Measurements from ENCODE around the gene FHIT.

The FHIT gene

GRCh38 chr3:60133269-60134162 lies 1117.7 kb downstream of the FHIT start:
- H3K27ac ChIP-seq: no peak overlapping the region

GRCh38 chr3:60131618-60132017 lies 1119.6 kb downstream of the FHIT start:
- H3K9me3 ChIP-seq (ENCODE audit: control insufficient read depth, low read length): no peaks in the 10 kb centered on the region
- H2AFZ ChIP-seq: no peak overlapping the region
- no peaks in the 10 kb centered on the region for H3K36me3 ChIP-seq (ENCODE audit: control insufficient read depth, insufficient read depth, low read length)
- no peak overlapping the region for H3K4me3 ChIP-seq (ENCODE audit: low read depth, low read length)
- H3K4me1 ChIP-seq: no peaks in the 10 kb centered on the region
- no peaks in the 10 kb centered on the region for H3K79me2 ChIP-seq
- H3K27ac ChIP-seq: no peak overlapping the region
- no peak for TF ChIP-seq CTCF (IDR thresholded peaks at IDR 0.05)
- no peak overlapping the region for H3K4me2 ChIP-seq (ENCODE audit: low read length)
- no peaks in the 10 kb centered on the region for H3K27me3 ChIP-seq (ENCODE audit: control insufficient read depth, insufficient read depth, low read length)
- H3K9ac ChIP-seq: no peak overlapping the region

More at GRCh38 chr3:60133269-60134162, 1117.7 kb downstream of the FHIT start:
- Histone ChIP-seq H3K4me3 (ENCODE audit: low read depth, low read length) (no peak overlapping the region), H3K27me3 (ENCODE audit: control insufficient read depth, insufficient read depth, low read length) (no peaks in the 10 kb centered on the region), H3K79me2 (no peaks in the 10 kb centered on the region), H3K9me3 (ENCODE audit: control insufficient read depth, low read length) (no peaks in the 10 kb centered on the region), H3K9ac (no peak overlapping the region), H3K4me1 (no peaks in the 10 kb centered on the region), H3K36me3 (ENCODE audit: control insufficient read depth, insufficient read depth, low read length) (no peaks in the 10 kb centered on the region), H2AFZ (no peak overlapping the region), H3K4me2 (ENCODE audit: low read length) (no peak overlapping the region)
- TF ChIP-seq CTCF (IDR thresholded peaks at IDR 0.05): no peak

- H3K27ac ChIP-seq: no peak overlapping the region
- TF ChIP-seq CTCF (IDR thresholded peaks at IDR 0.05): no peak
- H3K4me1 ChIP-seq: no peaks in the 10 kb centered on the region
- H2AFZ ChIP-seq: no peak overlapping the region
- no peaks in the 10 kb centered on the region for H3K79me2 ChIP-seq
- H3K4me2 ChIP-seq (ENCODE audit: low read length): no peak overlapping the region
- no peak overlapping the region for H3K4me3 ChIP-seq (ENCODE audit: low read depth, low read length)
- H3K27me3 ChIP-seq (ENCODE audit: control insufficient read depth, insufficient read depth, low read length): no peaks in the 10 kb centered on the region
- H3K9me3 ChIP-seq (ENCODE audit: control insufficient read depth, low read length): no peaks in the 10 kb centered on the region
- H3K9ac ChIP-seq: no peak overlapping the region
- H3K36me3 ChIP-seq (ENCODE audit: control insufficient read depth, insufficient read depth, low read length): no peaks in the 10 kb centered on the region
Observed at GRCh38 chr3:60126511-60127304, 1124.5 kb downstream of the FHIT start.

- Histone ChIP-seq H3K9ac (no peak overlapping the region), H3K79me2 (no peaks in the 10 kb centered on the region), H3K4me1 (no peaks in the 10 kb centered on the region), H3K27ac (no peak overlapping the region), H3K4me2 (ENCODE audit: low read length) (no peak overlapping the region), H3K4me3 (ENCODE audit: low read depth, low read length) (no peak overlapping the region), H3K9me3 (ENCODE audit: control insufficient read depth, low read length) (no peaks in the 10 kb centered on the region), H3K27me3 (ENCODE audit: control insufficient read depth, insufficient read depth, low read length) (no peaks in the 10 kb centered on the region), H3K36me3 (ENCODE audit: control insufficient read depth, insufficient read depth, low read length) (no peaks in the 10 kb centered on the region), H2AFZ (no peak overlapping the region)
- TF ChIP-seq CTCF (IDR thresholded peaks at IDR 0.05): no peak
Observed at GRCh38 chr3:60125686-60126085, 1125.6 kb downstream of the FHIT start.
